Uterus (tissue), 4 donors: Measurements from ENCODE around the gene ZC3H13. TPM values are rescaled to one million over a fixed set of nuclear protein-coding genes. Genes with fewer than 3 reads are reported as not detected.

Experiments
- DNase-seq, 2 donors: peaks; one replicate each; pipeline ENCODE4 v3.0.0-alpha.2; 2019 to 2020
- H3K27ac ChIP-seq, 2 donors: fragments of 200-600 bp; sonication (generic); 1 replicate in 1 of 2; 2 replicates in 1 of 2; pipeline ENCODE4 v1.5.1; 2016 to 2018
- H3K27me3 ChIP-seq, 2 donors: fragments of 200-600 bp; sonication (generic); one replicate each; pipeline ENCODE4 v1.5.1; 2018 to 2019; ENCODE audit warnings: control low read depth in 1 of 2
- H3K36me3 ChIP-seq, 2 donors: fragments of 200-600 bp; sonication (generic); one replicate each; pipeline ENCODE4 v1.5.1; 2019; ENCODE audit warnings: control low read depth in 1 of 2
- H3K4me1 ChIP-seq, 2 donors: fragments of 200-600 bp; sonication (generic); one replicate each; pipeline ENCODE4 v1.5.1; 2018 to 2019; ENCODE audit warnings: control low read depth in 1 of 2
- H3K4me3 ChIP-seq, 2 donors: fragments of 200-600 bp; sonication (generic); 1 replicate in 1 of 2; 2 replicates in 1 of 2; pipeline ENCODE4 v1.5.1; 2018 to 2019; ENCODE audit warnings: mild to moderate bottlenecking in 1 of 2
- H3K9me3 ChIP-seq, 2 donors: fragments of 200-600 bp; sonication (generic); one replicate each; pipeline ENCODE4 v1.5.1; 2019; ENCODE audit warnings: control low read depth in 1 of 2
- POLR2A ChIP-seq, 2 donors: fragments of 450-650 bp; IDR thresholded peaks; one replicate each; pipeline ENCODE4 v1.6.1; 2016; ENCODE audit warnings: antibody characterized with exemption in 2 of 2, mild to moderate bottlenecking in 1 of 2, moderate library complexity in 1 of 2
- intact Hi-C: fragments of 100-400 bp; cut with DNase I; formaldehyde crosslinking; loops from one replicate; pipeline ENCODE4 v1.15.1; 2023; ENCODE audit warnings: low total_unique reads
- total RNA-seq, 4 donors: library from RNA; depleted of rRNA in 3 of 4; stranded (reverse); fragments of >200 nt in 3 of 4; gene quantifications; one replicate each; pipeline versions ENCODE4 v1.1.0 to v1.2.4, GENCODE V29; 2014 to 2023
- TF ChIP-seq, protein P1 (sequence below), 4 experiments: fragments of 200-600 bp in 2 of 4; fragments of 450-650 bp in 2 of 4; sonication (generic) in 2 of 4; IDR thresholded peaks; one replicate each; pipeline ENCODE4 v1.5.1; 2016 to 2019; ENCODE audit warnings: antibody characterized with exemption in 4 of 4, mild to moderate bottlenecking in 2 of 4, moderate library complexity in 1 of 4
- donor health status: DM: yes; HTN: yes; CAD: no.

ZC3H13 gene
- total RNA-seq, 4 donors from 2014 or later, result 16.5 to 73.0 (median 37.1) TPM

- H3K4me1 ChIP-seq, result no peaks in the 10 kb centered on the region
- H3K9me3 ChIP-seq, result no peaks in the 10 kb centered on the region
- no peak overlapping the region for H3K27ac ChIP-seq
- intact Hi-C loops, result no loop called here
- H3K36me3 ChIP-seq, result no peaks in the 10 kb centered on the region
- DNase-seq, result no peak
- H3K4me3 ChIP-seq, result no peak overlapping the region
- no peaks in the 10 kb centered on the region for H3K27me3 ChIP-seq
- TF ChIP-seq, protein P1, sequence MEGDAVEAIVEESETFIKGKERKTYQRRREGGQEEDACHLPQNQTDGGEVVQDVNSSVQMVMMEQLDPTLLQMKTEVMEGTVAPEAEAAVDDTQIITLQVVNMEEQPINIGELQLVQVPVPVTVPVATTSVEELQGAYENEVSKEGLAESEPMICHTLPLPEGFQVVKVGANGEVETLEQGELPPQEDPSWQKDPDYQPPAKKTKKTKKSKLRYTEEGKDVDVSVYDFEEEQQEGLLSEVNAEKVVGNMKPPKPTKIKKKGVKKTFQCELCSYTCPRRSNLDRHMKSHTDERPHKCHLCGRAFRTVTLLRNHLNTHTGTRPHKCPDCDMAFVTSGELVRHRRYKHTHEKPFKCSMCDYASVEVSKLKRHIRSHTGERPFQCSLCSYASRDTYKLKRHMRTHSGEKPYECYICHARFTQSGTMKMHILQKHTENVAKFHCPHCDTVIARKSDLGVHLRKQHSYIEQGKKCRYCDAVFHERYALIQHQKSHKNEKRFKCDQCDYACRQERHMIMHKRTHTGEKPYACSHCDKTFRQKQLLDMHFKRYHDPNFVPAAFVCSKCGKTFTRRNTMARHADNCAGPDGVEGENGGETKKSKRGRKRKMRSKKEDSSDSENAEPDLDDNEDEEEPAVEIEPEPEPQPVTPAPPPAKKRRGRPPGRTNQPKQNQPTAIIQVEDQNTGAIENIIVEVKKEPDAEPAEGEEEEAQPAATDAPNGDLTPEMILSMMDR (IDR thresholded peaks at IDR 0.05), result no peak
- no peak for TF ChIP-seq POLR2A (IDR thresholded peaks at IDR 0.05)
Observed at GRCh38 chr13:46015366-46015765, 37.2 kb downstream of the ZC3H13 start.

- H3K27ac ChIP-seq, result no peak overlapping the region
- no peak overlapping the region for H3K4me3 ChIP-seq
- H3K4me1 ChIP-seq, result no peaks in the 10 kb centered on the region
- intact Hi-C loops, result no loop called here
- H3K36me3 ChIP-seq, result no peaks in the 10 kb centered on the region
- DNase-seq, result no peak
- H3K27me3 ChIP-seq, result no peaks in the 10 kb centered on the region
- TF ChIP-seq, protein P1 (IDR thresholded peaks at IDR 0.05), result no peak
- TF ChIP-seq POLR2A (IDR thresholded peaks at IDR 0.05), result no peak
- no peaks in the 10 kb centered on the region for H3K9me3 ChIP-seq
Observed at GRCh38 chr13:46012404-46012803, 40.1 kb downstream of the ZC3H13 start.

GRCh38 chr13:46010148-46010547 lies 42.4 kb downstream of the ZC3H13 start:
- H3K36me3 ChIP-seq, result no peaks in the 10 kb centered on the region
- intact Hi-C loops, result no loop called here
- no peaks in the 10 kb centered on the region for H3K27me3 ChIP-seq
- no peak overlapping the region for H3K4me3 ChIP-seq
- no peaks in the 10 kb centered on the region for H3K4me1 ChIP-seq
- H3K27ac ChIP-seq, result no peak overlapping the region
- no peak for TF ChIP-seq POLR2A (IDR thresholded peaks at IDR 0.05)
- TF ChIP-seq, protein P1 (IDR thresholded peaks at IDR 0.05), result no peak
- no peaks in the 10 kb centered on the region for H3K9me3 ChIP-seq
- no peak for DNase-seq

DNA sequence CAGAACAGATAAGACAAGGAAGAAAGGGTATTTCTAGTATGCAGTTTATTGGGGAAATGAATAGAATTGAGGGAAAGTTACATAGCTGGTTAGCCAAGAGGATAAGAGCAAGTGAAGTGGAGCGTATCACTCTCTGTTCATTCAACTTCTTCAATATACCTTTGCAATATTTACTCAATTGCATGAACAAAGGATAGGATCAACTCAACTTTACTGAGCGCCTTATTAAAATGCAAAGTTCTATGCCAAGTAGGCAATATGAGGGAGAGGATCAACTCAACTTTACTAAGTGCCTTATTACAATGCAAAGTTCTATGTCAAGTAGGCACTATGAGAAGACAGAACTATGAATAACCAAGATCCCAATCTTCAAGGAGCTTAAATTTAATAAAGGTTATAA lies 43.9 kb downstream of the ZC3H13 start:
- no peaks in the 10 kb centered on the region for H3K4me1 ChIP-seq
- no peak for DNase-seq
- H3K9me3 ChIP-seq, result no peaks in the 10 kb centered on the region
- H3K27ac ChIP-seq, result no peak overlapping the region
- no peak overlapping the region for H3K4me3 ChIP-seq
- intact Hi-C loops, result no loop called here
- no peaks in the 10 kb centered on the region for H3K27me3 ChIP-seq
- H3K36me3 ChIP-seq, result no peaks in the 10 kb centered on the region
- TF ChIP-seq, protein P1 (IDR thresholded peaks at IDR 0.05), result no peak
- no peak for TF ChIP-seq POLR2A (IDR thresholded peaks at IDR 0.05)

- Histone ChIP-seq H3K27ac (no peak overlapping the region), H3K27me3 (no peaks in the 10 kb centered on the region), H3K36me3 (no peaks in the 10 kb centered on the region), H3K9me3 (no peaks in the 10 kb centered on the region), H3K4me1 (no peaks in the 10 kb centered on the region), H3K4me3 (no peak overlapping the region)
- no peak for DNase-seq
- TF ChIP-seq POLR2A (IDR thresholded peaks at IDR 0.05), result no peak
- TF ChIP-seq, protein P1 (IDR thresholded peaks at IDR 0.05), result no peak
- intact Hi-C loops, result no loop called here
Observed at GRCh38 chr13:46006688-46007452, 45.7 kb downstream of the ZC3H13 start.
